Neuronal stem cell (in vitro differentiated cells): Measurements from ENCODE around the gene SHCBP1.
"Not testable (repeated sequence)": the region's sequence is repeated elsewhere in the genome, so short reads cannot be mapped to it uniquely, and the experiment has no call there.

ENCODE experiments used
- DNase-seq: peaks from one replicate; pipeline ENCODE4 v3.0.0-alpha.2; 2013; ENCODE audit warnings: low spot score
- H2AFZ ChIP-seq: one replicate; pipeline ENCODE4 v1.6.1; 2013; ENCODE audit warnings: mild to moderate bottlenecking, low read length, inconsistent platforms
- H2AK5ac ChIP-seq: 2 replicates; pipeline ENCODE4 v1.6.1; 2013; ENCODE audit warnings: low read depth, mild to moderate bottlenecking, inconsistent platforms, low read length, moderate library complexity, mixed read lengths
- H2BK120ac ChIP-seq: 2 replicates; pipeline ENCODE4 v1.6.1; 2013; ENCODE audit warnings: low read depth, mild to moderate bottlenecking, inconsistent platforms, low read length, moderate library complexity, mixed read lengths
- H2BK12ac ChIP-seq: one replicate; pipeline ENCODE4 v1.6.1; 2013; ENCODE audit warnings: low read length, inconsistent platforms
- H2BK15ac ChIP-seq: 2 replicates; pipeline ENCODE4 v1.6.1; 2013; ENCODE audit warnings: mild to moderate bottlenecking, low read length, inconsistent platforms, mixed read lengths
- H2BK5ac ChIP-seq: one replicate; pipeline ENCODE4 v1.6.1; 2013; ENCODE audit warnings: inconsistent platforms, mild to moderate bottlenecking, low read length, moderate library complexity
- H3K14ac ChIP-seq: one replicate; pipeline ENCODE4 v1.6.1; 2013; ENCODE audit warnings: low read length, inconsistent platforms
- H3K18ac ChIP-seq: 2 replicates; pipeline ENCODE4 v1.6.1; 2013; ENCODE audit warnings: low read length, inconsistent platforms
- H3K23ac ChIP-seq: 2 replicates; pipeline ENCODE4 v1.6.1; 2013; ENCODE audit warnings: low read depth, mild to moderate bottlenecking, mixed read lengths, low read length, inconsistent platforms; ENCODE audit not compliant: poor library complexity
- H3K27ac ChIP-seq: replicated peaks from 3 replicates; pipeline ENCODE4 v1.5.1; 2013; ENCODE audit warnings: low read length, inconsistent platforms
- H3K27me3 ChIP-seq, 3 experiments: 2 replicates each; pipeline ENCODE4 v1.6.1; 2013; ENCODE audit warnings: low read length in 3 of 3, mild to moderate bottlenecking in 2 of 3, inconsistent platforms in 1 of 3, low read depth in 1 of 3, mixed read lengths in 1 of 3, moderate library complexity in 1 of 3; ENCODE audit not compliant: control insufficient read depth in 3 of 3, insufficient read depth in 3 of 3
- H3K36me3 ChIP-seq, 2 donors: replicated peaks in 1 of 2; 2 replicates each; pipeline ENCODE4 v1.6.1; 2013; ENCODE audit warnings: low read length in 2 of 2; ENCODE audit not compliant: control insufficient read depth in 2 of 2, insufficient read depth in 2 of 2
- H3K4ac ChIP-seq: 2 replicates; pipeline ENCODE4 v1.6.1; 2013; ENCODE audit warnings: inconsistent platforms, mild to moderate bottlenecking, low read length, moderate library complexity
- H3K4me1 ChIP-seq, 2 donors: 1 replicate in 1 of 2; 2 replicates in 1 of 2; pipeline ENCODE4 v1.6.1; 2013; ENCODE audit warnings: low read length in 2 of 2, low read depth in 1 of 2; ENCODE audit not compliant: control insufficient read depth in 2 of 2, insufficient read depth in 1 of 2
- H3K4me2 ChIP-seq: one replicate; pipeline ENCODE4 v1.6.1; 2013; ENCODE audit warnings: mild to moderate bottlenecking, low read length, inconsistent platforms; ENCODE audit not compliant: insufficient read depth, poor library complexity, severe bottlenecking
- H3K4me3 ChIP-seq, 2 donors: 2 replicates each; pipeline ENCODE4 v1.5.1; 2013; ENCODE audit warnings: low read length in 2 of 2, mild to moderate bottlenecking in 2 of 2, inconsistent platforms in 1 of 2, moderate library complexity in 1 of 2
- H3K79me1 ChIP-seq: one replicate; pipeline ENCODE4 v1.6.1; 2013; ENCODE audit warnings: low read depth, mild to moderate bottlenecking, inconsistent platforms, low read length, moderate library complexity
- H3K9ac ChIP-seq: one replicate; pipeline ENCODE4 v1.6.1; 2013; ENCODE audit warnings: mild to moderate bottlenecking, low read depth, low read length, inconsistent platforms; ENCODE audit not compliant: poor library complexity
- H3K9me3 ChIP-seq, 2 donors: replicated peaks in 1 of 2; 2 replicates each; pipeline versions ENCODE3 to v1.6.1; 2013; ENCODE audit warnings: low read length in 2 of 2, mild to moderate bottlenecking in 2 of 2, inconsistent platforms in 1 of 2, low read depth in 1 of 2, mixed read lengths in 1 of 2, moderate library complexity in 1 of 2; ENCODE audit not compliant: control insufficient read depth in 2 of 2, insufficient read depth in 1 of 2
- H4K8ac ChIP-seq: one replicate; pipeline ENCODE4 v1.6.1; 2013; ENCODE audit warnings: low read depth, mild to moderate bottlenecking, inconsistent platforms, low read length, moderate library complexity
- H4K91ac ChIP-seq: one replicate; pipeline ENCODE4 v1.6.1; 2013; ENCODE audit warnings: low read length, low read depth, mild to moderate bottlenecking, inconsistent platforms; ENCODE audit not compliant: poor library complexity
- WGBS, 2 donors: extraction: QIAGEN DNeasy Blood & Tissue Kit; methylation state at CpG; one replicate each; pipeline ENCODE4 v1.1.7; 2013; ENCODE audit warnings: missing lambda C conversion rate in 2 of 2, mixed read lengths in 1 of 2; ENCODE audit not compliant: insufficient read length in 2 of 2, insufficient replicate concordance in 1 of 2; ENCODE audit errors: extremely low coverage in 2 of 2; 5-methylcytosine and 5-hydroxymethylcytosine counted together

Gene SHCBP1

DNA sequence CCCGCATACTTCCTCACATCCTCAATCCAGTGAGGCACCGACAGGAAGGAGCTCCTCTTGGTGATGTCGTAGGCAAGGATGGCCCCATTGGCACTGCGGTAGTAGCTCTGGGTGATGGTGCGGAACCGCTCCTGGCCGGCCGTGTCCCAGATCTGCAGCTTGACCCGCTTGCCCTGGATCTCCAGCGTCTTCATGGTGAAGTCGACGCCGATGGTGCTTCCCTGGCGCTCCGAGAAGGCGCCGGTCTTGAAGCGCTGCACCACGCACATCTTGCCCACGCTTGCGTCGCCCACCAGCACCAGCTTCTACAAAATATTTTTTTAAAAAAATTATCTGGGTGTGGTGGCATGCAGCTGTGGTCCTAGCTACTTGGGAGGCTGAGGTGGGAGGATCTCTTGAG lies 5.5 kb upstream of the SHCBP1 start:
- not testable (repeated sequence) for H3K9me3 ChIP-seq, H4K8ac ChIP-seq, H2BK120ac ChIP-seq, H3K23ac ChIP-seq, H2BK15ac ChIP-seq, H2BK5ac ChIP-seq, H2BK12ac ChIP-seq, H3K14ac ChIP-seq, H3K4me1 ChIP-seq, H2AFZ ChIP-seq, H3K27ac ChIP-seq, H3K4ac ChIP-seq, H3K18ac ChIP-seq, H3K79me1 ChIP-seq, H3K9ac ChIP-seq, H3K36me3 ChIP-seq, H3K4me3 ChIP-seq, DNase-seq, H3K4me2 ChIP-seq, H4K91ac ChIP-seq, H2AK5ac ChIP-seq, H3K27me3 ChIP-seq
- no CpG with 5 or more reads among the region's 22 CpGs for WGBS, 2 donors

DNA sequence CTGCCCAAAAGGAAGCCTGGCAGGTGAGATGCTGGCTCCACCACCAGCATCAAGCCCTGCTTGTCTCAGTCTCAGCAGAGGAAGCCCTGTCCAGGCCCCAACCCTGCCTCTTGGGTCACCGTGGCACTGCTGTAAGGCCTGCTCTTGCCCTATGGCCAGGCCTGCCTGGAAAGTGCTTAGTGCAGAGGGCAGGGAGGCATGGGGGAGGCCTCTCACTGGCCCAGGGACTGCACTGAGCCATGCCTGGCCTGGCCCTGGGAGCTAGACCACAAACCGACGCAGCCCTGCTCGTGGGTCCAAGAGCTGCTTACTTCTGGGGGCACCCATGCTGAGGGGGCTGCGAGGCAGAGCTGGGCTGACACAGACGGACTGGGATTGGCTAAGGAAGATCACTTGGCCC lies 3.7 kb upstream of the SHCBP1 start:
- not testable (repeated sequence) for H3K9ac ChIP-seq, H2BK12ac ChIP-seq, H3K18ac ChIP-seq, H4K91ac ChIP-seq, H3K27me3 ChIP-seq, H3K36me3 ChIP-seq, H2BK5ac ChIP-seq, DNase-seq, H2AK5ac ChIP-seq, H3K4me1 ChIP-seq, H2AFZ ChIP-seq, H2BK15ac ChIP-seq, H2BK120ac ChIP-seq, H4K8ac ChIP-seq, H3K23ac ChIP-seq, H3K14ac ChIP-seq, H3K4me2 ChIP-seq, H3K27ac ChIP-seq, H3K4me3 ChIP-seq, H3K79me1 ChIP-seq, H3K4ac ChIP-seq, H3K9me3 ChIP-seq
- no CpG with 5 or more reads among the region's 6 CpGs for WGBS, 2 donors

DNA sequence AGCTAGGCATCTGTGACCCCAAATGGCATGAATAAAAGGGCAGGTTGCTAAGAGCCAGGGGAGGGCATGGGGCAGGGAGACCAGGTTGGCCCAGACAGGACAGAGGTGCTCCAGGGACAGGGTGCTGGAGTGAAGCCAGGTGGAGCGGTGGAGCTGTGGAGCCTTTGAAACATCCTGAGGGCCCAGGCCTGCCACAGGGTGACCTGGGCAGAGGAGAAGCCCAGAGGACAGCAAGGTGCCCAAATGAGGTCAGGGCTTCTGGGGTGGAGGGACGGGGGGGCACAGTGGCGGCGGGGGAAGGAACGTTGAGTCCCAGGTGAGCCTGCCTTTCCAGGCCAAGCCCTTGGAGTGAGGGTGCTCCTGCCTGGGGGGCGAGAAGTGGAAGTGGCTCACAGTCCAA lies 2.5 kb upstream of the SHCBP1 start:
- H3K18ac ChIP-seq, H2BK120ac ChIP-seq, H3K79me1 ChIP-seq, H3K4me3 ChIP-seq, H3K14ac ChIP-seq, H2AK5ac ChIP-seq, H3K4me1 ChIP-seq, H2BK15ac ChIP-seq, DNase-seq, H3K23ac ChIP-seq, H4K8ac ChIP-seq, H3K27me3 ChIP-seq, H4K91ac ChIP-seq, H3K36me3 ChIP-seq, H3K27ac ChIP-seq, H2AFZ ChIP-seq, H2BK5ac ChIP-seq, H3K4ac ChIP-seq, H3K9me3 ChIP-seq, H3K9ac ChIP-seq, H3K4me2 ChIP-seq, H2BK12ac ChIP-seq: not testable (repeated sequence)
- WGBS, 2 donors, result no CpG with 5 or more reads among the region's 6 CpGs

DNA sequence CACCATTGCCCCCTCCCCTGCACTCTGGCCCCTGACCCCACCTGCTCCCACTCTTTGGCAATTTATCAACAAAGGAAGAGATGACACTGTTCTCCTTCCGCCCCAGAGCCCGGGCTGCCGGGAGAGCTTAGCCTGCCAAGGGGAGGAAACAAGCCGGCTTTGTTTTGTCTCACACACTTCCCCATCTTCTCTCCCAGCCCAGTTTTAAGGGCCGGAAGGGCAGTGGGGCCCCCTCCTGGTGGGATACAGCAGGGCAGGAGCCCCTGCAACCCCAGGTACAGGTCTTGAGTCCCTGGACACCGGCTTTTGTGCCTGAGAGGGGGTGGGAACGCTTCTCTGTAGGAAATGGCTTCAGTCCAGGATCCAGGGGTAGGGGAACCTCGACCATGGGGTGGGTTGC lies 2.1 kb upstream of the SHCBP1 start:
- WGBS, 2 donors, result no CpG with 5 or more reads among the region's 8 CpGs
- H2BK120ac ChIP-seq, H3K9ac ChIP-seq, H3K4me3 ChIP-seq, H3K14ac ChIP-seq, H3K79me1 ChIP-seq, H4K8ac ChIP-seq, H2BK12ac ChIP-seq, H4K91ac ChIP-seq, H3K23ac ChIP-seq, H3K18ac ChIP-seq, H3K4me1 ChIP-seq, H2AK5ac ChIP-seq, H3K27me3 ChIP-seq, H2BK5ac ChIP-seq, H3K9me3 ChIP-seq, DNase-seq, H3K4ac ChIP-seq, H3K27ac ChIP-seq, H3K4me2 ChIP-seq, H2BK15ac ChIP-seq, H2AFZ ChIP-seq: not testable (repeated sequence)
- peaks cover 2 to 13% of the 10 kb centered on the region in 2 donors for H3K36me3 ChIP-seq
